LNCaP clone FGC (cell line): ENCODE measurements around the gene SCGB1D4.
A peak's percentile ranks its signal among the peaks of the same experiment; 100 is the strongest.

ENCODE experiments used
- DNase-seq: peaks from one replicate; pipeline ENCODE4 v3.0.0-alpha.2; 2011; ENCODE audit warnings: low read depth
- H3K4me3 ChIP-seq: 2 replicates; pipeline ENCODE4 v1.5.1; 2011; ENCODE audit warnings: mild to moderate bottlenecking, low read depth, low read length, control low read depth
- TF ChIP-seq, protein P1 (sequence below): IDR thresholded peaks from 2 replicates; pipeline ENCODE4 v1.5.1; 2012; ENCODE audit warnings: mild to moderate bottlenecking; ENCODE audit not compliant: control insufficient read depth, insufficient read depth; ENCODE audit errors: extremely low read depth

The SCGB1D4 gene

DNA sequence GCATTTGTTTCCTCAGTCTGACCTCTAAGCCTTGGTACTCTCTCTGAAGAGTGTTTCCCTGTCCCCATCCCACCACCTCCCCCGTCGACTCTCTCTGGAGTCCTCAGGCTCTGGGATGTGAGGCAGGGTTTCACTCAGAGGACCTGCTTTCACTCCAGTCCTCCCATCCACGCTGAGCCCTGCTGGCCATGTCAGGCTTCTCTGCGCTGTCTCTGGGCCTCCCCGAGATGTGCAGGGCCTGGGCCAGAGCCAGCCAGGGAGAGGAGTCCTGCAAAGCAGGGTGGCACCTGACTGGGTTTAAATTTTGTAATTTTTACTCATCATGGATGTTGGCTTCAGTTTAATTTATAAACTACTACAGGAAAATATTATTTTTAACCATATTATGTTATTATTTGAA, 25.6 kb downstream of the SCGB1D4 start:
- no peak overlapping the region for H3K4me3 ChIP-seq
- no peak for DNase-seq
- TF ChIP-seq, protein P1, sequence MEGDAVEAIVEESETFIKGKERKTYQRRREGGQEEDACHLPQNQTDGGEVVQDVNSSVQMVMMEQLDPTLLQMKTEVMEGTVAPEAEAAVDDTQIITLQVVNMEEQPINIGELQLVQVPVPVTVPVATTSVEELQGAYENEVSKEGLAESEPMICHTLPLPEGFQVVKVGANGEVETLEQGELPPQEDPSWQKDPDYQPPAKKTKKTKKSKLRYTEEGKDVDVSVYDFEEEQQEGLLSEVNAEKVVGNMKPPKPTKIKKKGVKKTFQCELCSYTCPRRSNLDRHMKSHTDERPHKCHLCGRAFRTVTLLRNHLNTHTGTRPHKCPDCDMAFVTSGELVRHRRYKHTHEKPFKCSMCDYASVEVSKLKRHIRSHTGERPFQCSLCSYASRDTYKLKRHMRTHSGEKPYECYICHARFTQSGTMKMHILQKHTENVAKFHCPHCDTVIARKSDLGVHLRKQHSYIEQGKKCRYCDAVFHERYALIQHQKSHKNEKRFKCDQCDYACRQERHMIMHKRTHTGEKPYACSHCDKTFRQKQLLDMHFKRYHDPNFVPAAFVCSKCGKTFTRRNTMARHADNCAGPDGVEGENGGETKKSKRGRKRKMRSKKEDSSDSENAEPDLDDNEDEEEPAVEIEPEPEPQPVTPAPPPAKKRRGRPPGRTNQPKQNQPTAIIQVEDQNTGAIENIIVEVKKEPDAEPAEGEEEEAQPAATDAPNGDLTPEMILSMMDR: no peak

DNA sequence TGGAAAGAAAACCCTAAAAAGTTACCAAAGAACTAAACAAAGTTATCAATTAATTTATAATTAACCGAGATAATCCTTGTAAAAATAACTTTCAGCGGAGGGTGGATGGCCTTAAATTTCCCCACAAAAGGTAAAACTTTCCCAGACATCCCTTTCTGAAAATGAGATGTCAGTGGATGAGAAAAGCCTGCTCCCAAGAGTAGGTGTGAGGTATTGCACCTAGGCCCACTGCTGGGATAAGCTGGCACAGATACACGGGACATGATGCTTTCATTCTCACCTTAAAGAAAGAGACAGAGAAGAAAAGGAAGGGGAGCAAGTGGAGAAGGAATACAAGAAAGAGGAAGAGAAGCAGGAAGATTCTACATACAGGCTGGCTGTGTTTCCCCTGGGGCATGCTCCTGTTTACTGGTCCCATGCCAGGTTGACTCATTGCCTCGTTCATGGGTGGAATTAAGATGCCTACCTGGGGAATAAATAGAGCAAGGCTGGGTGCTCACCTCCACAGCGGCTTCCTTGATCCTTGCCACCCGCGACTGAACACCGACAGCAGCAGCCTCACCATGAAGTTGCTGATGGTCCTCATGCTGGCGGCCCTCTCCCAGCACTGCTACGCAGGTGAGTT, 29.1 kb downstream of the SCGB1D4 start, which contains the start of gene SCGB2A2:
TSS of gene SCGB2A2 (plus strand) at position 505 of the 625 bp plus-strand sequence. CDS start at position 564, 59 bp downstream.
- DNase-seq: peak; percentile 18
- no peak within 1 kb of the TSS for H3K4me3 ChIP-seq

DNA sequence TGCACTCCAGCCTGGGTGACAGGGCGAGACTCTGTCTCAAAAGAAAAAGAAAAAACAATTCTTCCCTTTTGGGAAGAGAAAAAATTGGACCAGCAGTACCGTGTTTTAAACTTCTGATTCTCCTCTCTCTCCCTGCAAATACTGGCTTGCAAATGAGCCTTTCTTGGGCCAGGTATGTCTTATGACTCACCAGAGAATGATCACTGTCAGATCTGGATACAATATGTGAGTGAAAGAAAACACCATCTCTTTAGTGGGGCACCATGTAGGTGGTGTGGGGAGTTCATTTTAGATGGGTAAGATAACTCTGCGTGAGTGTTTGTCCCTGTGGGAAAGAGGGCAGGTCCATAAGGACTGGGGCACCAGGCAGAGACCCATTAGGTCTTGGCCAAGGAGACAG, 31.3 kb downstream of the SCGB1D4 start:
- TF ChIP-seq, protein P1: no peak
- DNase-seq: no peak
- H3K4me3 ChIP-seq: no peak overlapping the region

More for the DNA sequence above, 29.1 kb downstream of the SCGB1D4 start, which contains the start of gene SCGB2A2:
- TF ChIP-seq, protein P1: peak; percentile 68

DNA sequence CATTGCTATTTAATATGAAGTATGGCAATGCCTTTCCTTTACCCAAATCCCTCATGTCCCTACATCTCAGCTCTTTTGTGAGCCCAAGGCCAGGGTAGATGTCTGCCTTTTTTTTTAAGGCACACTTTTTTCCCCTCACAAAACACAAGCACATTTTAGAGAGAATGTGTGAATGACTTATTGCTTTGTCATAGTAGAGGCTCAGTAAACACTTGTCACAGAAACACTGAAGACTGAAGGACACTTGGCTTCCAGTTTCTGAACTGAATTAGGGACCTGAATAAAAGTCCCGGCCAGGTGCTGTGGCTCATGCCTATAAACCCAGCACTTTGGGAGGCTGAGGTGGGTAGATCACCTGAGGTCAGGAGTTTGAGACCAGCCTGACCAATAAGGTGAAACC, 31.8 kb downstream of the SCGB1D4 start:
- H3K4me3 ChIP-seq: no peak overlapping the region
- no peak for DNase-seq
- TF ChIP-seq, protein P1: no peak

DNA sequence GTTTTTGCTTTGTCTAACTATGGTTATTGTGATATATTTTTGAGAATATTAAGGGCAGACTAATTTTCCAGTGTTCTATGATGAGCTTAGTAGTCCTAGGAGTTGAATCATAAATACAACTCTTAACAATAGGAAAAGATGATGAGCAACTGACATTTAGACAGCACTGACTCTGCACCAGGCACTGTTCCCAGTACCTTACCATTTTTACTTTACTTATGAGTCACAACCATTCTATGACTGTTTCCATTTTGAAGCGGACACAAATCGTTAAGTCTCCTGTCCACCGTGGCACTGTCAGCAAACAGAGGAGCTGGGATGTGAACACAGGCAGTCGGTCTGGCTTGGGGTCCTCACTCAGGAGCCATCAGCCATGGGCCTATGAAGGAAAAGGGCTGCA, 32.3 kb downstream of the SCGB1D4 start:
- no peak overlapping the region for H3K4me3 ChIP-seq
- no peak for DNase-seq
- TF ChIP-seq, protein P1: no peak

DNA sequence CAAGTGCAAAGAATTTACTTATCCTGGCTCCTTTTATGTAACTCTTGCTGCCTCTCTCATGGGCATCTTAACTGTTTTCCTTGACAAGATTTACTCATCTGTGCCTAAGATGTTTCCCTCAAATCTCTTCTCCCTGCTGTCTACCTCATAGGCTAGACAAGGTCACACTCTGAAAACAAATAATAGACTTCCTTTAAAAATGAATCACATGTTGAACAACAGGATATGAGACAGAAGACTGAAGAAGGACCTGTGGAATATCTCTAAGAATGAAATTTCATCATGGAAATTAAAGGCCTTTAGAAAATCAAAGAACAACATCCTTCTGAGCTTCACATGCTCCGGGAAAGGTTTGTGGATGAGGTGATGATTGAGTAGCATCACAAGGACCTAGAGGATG, 34.9 kb downstream of the SCGB1D4 start:
- DNase-seq: no peak
- no peak overlapping the region for H3K4me3 ChIP-seq
- TF ChIP-seq, protein P1: no peak
